HCT116 (cell line): ENCODE measurements around the gene KANK4. TPM values are rescaled to one million over a fixed set of nuclear protein-coding genes. Genes with fewer than 3 reads are reported as not detected.

Experiments
- ATAC-seq: fragments of 200-7000 bp; cut with Tn5 transposase; 2 replicates; pipeline ENCODE4 v1.9.1; 2020; ENCODE audit warnings: mild to moderate bottlenecking, moderate library complexity
- BruUV-seq: library from RNA; stranded (reverse); fragments of 400-500 nt; replicated peaks from 2 replicates; lab custom pipeline; 2021; lab: Mats Ljungman, UMichigan
- CTCF ChIA-PET: fragments of 300-600 bp; sonication (Branson Sonifier 250); formaldehyde crosslinking; loops from one replicate; lab custom pipeline; 2021; ENCODE audit warnings: antibody characterized with exemption; lab: Charles Lee
- POLR2A ChIA-PET: fragments of 300-600, 350-600 bp; sonication (Branson Sonifier 250); formaldehyde crosslinking; loops from one replicate; lab custom pipeline; 2021; ENCODE audit warnings: antibody characterized with exemption; lab: Charles Lee
- RAD21 ChIA-PET, 2 experiments: fragments of 300-600 bp; sonication (Branson Sonifier 250); formaldehyde crosslinking; loops; one replicate each; lab custom pipeline; 2023; ENCODE audit warnings: low total read pairs in 2 of 2; ENCODE audit not compliant: uncharacterized antibody in 2 of 2, unreplicated experiment in 2 of 2, low non-redundant PET in 1 of 2; lab: Charles Lee
- DNase-seq: peaks from one replicate; pipeline ENCODE4 v3.0.0-alpha.2; 2010; ENCODE audit warnings: low read depth, low spot score
- H2AFZ ChIP-seq: fragments of 200-600 bp; shearing (Covaris generic), sonication (generic); 2 replicates; pipeline ENCODE4 v1.6.1; 2017; ENCODE audit warnings: low read depth, mixed run types, mixed read lengths, antibody characterized with exemption, low read length; ENCODE audit not compliant: poor library complexity, severe bottlenecking
- H3K27ac ChIP-seq: 2 replicates; pipeline ENCODE4 v1.5.1; 2012; ENCODE audit warnings: low read depth, low read length
- H3K27me3 ChIP-seq: fragments of 200-600 bp; sonication (generic); 2 replicates; pipeline ENCODE4 v1.6.1; 2016; ENCODE audit warnings: mixed run types, low read length, mixed read lengths; ENCODE audit not compliant: insufficient read depth
- H3K36me3 ChIP-seq, 2 experiments: fragments of 200-500 bp in 1 of 2; fragments of 200-600 bp in 1 of 2; sonication (Bioruptor generic) in 1 of 2; sonication (generic) in 1 of 2; 2 replicates each; pipeline versions ENCODE4 v1.5.1 to v1.6.1; 2014 to 2016; ENCODE audit warnings: low read length in 2 of 2, inconsistent platforms in 1 of 2, mixed read lengths in 1 of 2, mixed run types in 1 of 2; ENCODE audit not compliant: insufficient read depth in 2 of 2, control insufficient read depth in 1 of 2
- H3K4me1 ChIP-seq, 2 experiments: fragments of 200-600 bp in 1 of 2; sonication (generic) in 1 of 2; 2 replicates each; pipeline versions ENCODE4 v1.5.1 to v1.6.1; 2012 to 2017; ENCODE audit warnings: low read length in 2 of 2, inconsistent platforms in 1 of 2, mild to moderate bottlenecking in 1 of 2, mixed read lengths in 1 of 2, mixed run types in 1 of 2, moderate library complexity in 1 of 2; ENCODE audit not compliant: insufficient read depth in 2 of 2, control insufficient read depth in 1 of 2
- H3K4me2 ChIP-seq: fragments of 200-600 bp; sonication (generic); 2 replicates; pipeline ENCODE4 v1.6.1; 2017; ENCODE audit warnings: mixed run types, low read length, mixed read lengths
- H3K4me3 ChIP-seq, 2 experiments: fragments of 200-600 bp in 1 of 2; sonication (generic) in 1 of 2; replicated peaks in 1 of 2; 2 replicates each; pipeline ENCODE4 v1.5.1; 2011 to 2016; ENCODE audit warnings: low read length in 2 of 2, control low read depth in 1 of 2, low read depth in 1 of 2, mild to moderate bottlenecking in 1 of 2, mixed read lengths in 1 of 2, mixed run types in 1 of 2
- H3K79me2 ChIP-seq: fragments of 200-600 bp; sonication (generic); 2 replicates; pipeline ENCODE4 v1.6.1; 2017; ENCODE audit warnings: mild to moderate bottlenecking, mixed run types, low read length, moderate library complexity, mixed read lengths; ENCODE audit not compliant: insufficient read depth
- H3K9ac ChIP-seq: fragments of 200-600 bp; sonication (generic); 2 replicates; pipeline ENCODE4 v1.6.1; 2016; ENCODE audit warnings: low read length, mixed read lengths
- H3K9me2 ChIP-seq: fragments of 200-600 bp; sonication (generic), shearing (Covaris generic); 2 replicates; pipeline ENCODE4 v1.6.1; 2017; ENCODE audit warnings: mixed run types, mild to moderate bottlenecking, moderate library complexity; ENCODE audit not compliant: insufficient read depth
- H3K9me3 ChIP-seq, 2 experiments: fragments of 200-500 bp in 1 of 2; fragments of 200-600 bp in 1 of 2; sonication (Bioruptor generic) in 1 of 2; sonication (generic) in 1 of 2; 2 replicates each; pipeline ENCODE4 v1.6.1; 2014 to 2017; ENCODE audit warnings: low read length in 2 of 2, mixed read lengths in 2 of 2, inconsistent platforms in 1 of 2, low read depth in 1 of 2, mild to moderate bottlenecking in 1 of 2, mixed run types in 1 of 2, moderate library complexity in 1 of 2; ENCODE audit not compliant: control insufficient read depth in 1 of 2, insufficient read depth in 1 of 2
- H4K20me1 ChIP-seq: fragments of 200-600 bp; sonication (generic), shearing (Covaris generic); 2 replicates; pipeline ENCODE4 v1.6.1; 2017; ENCODE audit warnings: mixed run types, mild to moderate bottlenecking, moderate library complexity; ENCODE audit not compliant: insufficient read depth
- ELF1 ChIP-seq: IDR thresholded peaks from 2 replicates; pipeline ENCODE4 v1.6.1; 2012; ENCODE audit warnings: low read depth, borderline replicate concordance
- SIN3A ChIP-seq: IDR thresholded peaks from 2 replicates; pipeline ENCODE4 v1.6.1; 2012; ENCODE audit warnings: low read depth
- SP1 ChIP-seq: IDR thresholded peaks from 2 replicates; pipeline ENCODE4 v1.6.1; 2012; ENCODE audit warnings: low read depth
- TCF7L2 ChIP-seq: IDR thresholded peaks from 2 replicates; pipeline ENCODE4 v1.7.0; 2011; ENCODE audit warnings: borderline replicate concordance, inconsistent platforms; ENCODE audit not compliant: insufficient read depth, insufficient read length; ENCODE audit errors: extremely low read depth
- YY1 ChIP-seq: IDR thresholded peaks from 2 replicates; pipeline ENCODE4 v1.6.1; 2011; ENCODE audit warnings: low read length, low read depth, moderate library complexity, mild to moderate bottlenecking; ENCODE audit not compliant: insufficient replicate concordance; ENCODE audit errors: extremely low read depth
- intact Hi-C: fragments of 100-400 bp; cut with micrococcal nuclease; formaldehyde crosslinking; loops from 2 replicates; pipeline ENCODE4 v1.10.0; 2022
- total RNA-seq: library from RNA; stranded (reverse); gene quantifications from one replicate; pipeline ENCODE4 v1.2.1, GENCODE V29; 2021; ENCODE audit not compliant: unreplicated experiment
- TF ChIP-seq, protein P1 (sequence below): IDR thresholded peaks from 2 replicates; pipeline ENCODE4 v1.6.1; 2011; ENCODE audit warnings: mild to moderate bottlenecking, low read length, moderate library complexity; ENCODE audit not compliant: insufficient replicate concordance; ENCODE audit errors: extremely low read depth

KANK4 gene
- total RNA-seq, 1 experiment from 2014 or later = not detected

DNA sequence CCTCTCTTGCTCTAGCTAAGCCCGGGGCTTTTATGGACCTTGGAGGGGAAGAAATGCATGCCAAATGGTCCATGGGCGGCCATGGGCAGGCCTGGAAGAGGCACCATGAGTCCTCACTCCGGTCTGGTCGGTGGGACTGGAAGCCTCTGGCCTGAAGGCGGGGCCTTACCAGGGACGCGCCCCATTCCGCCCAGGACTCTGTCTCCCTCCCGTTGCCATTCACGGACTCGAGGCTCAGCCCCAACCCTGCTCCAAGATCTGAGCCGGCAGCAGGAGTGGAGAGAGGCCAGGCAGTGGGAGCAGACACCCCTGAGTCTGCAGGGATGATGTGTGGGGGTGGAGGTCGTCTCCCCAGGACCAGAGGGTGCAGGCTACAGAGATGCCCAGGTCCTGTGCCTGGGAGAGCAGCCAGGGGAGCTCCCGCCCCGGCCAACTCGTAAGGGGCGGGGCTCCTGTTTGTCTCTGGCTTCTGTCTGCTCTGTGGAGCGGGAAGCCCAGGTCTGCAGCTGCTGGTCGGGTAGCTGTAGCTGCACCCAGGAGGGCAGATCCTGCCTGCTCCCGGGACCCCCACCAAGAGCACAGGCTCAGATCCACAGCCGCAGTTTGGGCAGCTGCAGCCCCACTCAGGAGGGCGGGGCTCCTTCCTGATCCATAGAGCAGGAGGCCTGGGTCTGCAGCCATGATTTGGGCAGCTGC, 8.3 kb upstream of the KANK4 start (continued):
- TF ChIP-seq TCF7L2 = no peak
- no peak for TF ChIP-seq SP1

DNA sequence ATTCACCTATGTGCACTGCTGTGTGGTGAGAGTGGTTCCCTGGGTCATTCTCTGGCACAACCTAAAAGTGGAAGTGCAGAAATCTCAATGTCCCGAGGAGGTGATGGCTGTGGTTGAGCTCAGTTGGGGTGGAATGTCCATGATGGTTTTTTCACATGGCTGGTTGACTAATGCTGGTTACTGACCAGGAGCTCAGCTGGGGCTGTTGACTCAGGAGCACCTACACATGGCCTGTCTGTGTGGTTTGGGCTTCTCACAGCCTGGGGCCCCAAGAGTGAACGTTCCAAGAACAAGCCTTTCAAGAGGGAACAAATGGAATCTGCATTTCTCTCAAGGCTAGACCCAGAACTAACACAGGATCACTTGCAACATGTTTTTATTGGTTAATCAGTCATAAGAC, 6.4 kb upstream of the KANK4 start:
- ATAC-seq (no peak), DNase-seq (no peak)
- Histone ChIP-seq H4K20me1 (no peaks in the 10 kb centered on the region), H3K4me2 (no peak overlapping the region), H3K27me3 (peaks cover 4% of the 10 kb centered on the region; the same call in 1 of the 2 replicates), H3K36me3 (no peaks in the 10 kb centered on the region), H3K79me2 (no peaks in the 10 kb centered on the region), H2AFZ (no peak overlapping the region), H3K9ac (no peak overlapping the region), H3K9me3 (no peaks in the 10 kb centered on the region), H3K4me3 (no peak overlapping the region), H3K4me1 (peaks cover 0 to 10% of the 10 kb centered on the region in 2 experiments; a peak in 2 of 4 replicates), H3K9me2 (no peaks in the 10 kb centered on the region), H3K27ac (no peak overlapping the region)
- TF ChIP-seq YY1 (no peak), ELF1 (no peak), SIN3A (no peak)
- TF ChIP-seq, protein P1, sequence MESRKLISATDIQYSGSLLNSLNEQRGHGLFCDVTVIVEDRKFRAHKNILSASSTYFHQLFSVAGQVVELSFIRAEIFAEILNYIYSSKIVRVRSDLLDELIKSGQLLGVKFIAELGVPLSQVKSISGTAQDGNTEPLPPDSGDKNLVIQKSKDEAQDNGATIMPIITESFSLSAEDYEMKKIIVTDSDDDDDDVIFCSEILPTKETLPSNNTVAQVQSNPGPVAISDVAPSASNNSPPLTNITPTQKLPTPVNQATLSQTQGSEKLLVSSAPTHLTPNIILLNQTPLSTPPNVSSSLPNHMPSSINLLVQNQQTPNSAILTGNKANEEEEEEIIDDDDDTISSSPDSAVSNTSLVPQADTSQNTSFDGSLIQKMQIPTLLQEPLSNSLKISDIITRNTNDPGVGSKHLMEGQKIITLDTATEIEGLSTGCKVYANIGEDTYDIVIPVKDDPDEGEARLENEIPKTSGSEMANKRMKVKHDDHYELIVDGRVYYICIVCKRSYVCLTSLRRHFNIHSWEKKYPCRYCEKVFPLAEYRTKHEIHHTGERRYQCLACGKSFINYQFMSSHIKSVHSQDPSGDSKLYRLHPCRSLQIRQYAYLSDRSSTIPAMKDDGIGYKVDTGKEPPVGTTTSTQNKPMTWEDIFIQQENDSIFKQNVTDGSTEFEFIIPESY = no peak
- ChIA-PET RAD21 (no interaction called here), CTCF (no interaction called here), POLR2A (no interaction called here)
- intact Hi-C loops = no loop called here
- no TSS peak for BruUV-seq
